Transverse colon (tissue), 4 donors: ENCODE measurements around the gene WRNIP1.

Experiments
- CTCF ChIP-seq, 5 experiments: fragments of 200-600 bp in 3 of 5; fragments of 450-650 bp in 2 of 5; sonication (generic) in 3 of 5; IDR thresholded peaks; 1 replicate in 2 of 5; 2 replicates in 3 of 5; pipeline ENCODE4 v1.5.1; 2016 to 2017; ENCODE audit warnings: antibody characterized with exemption in 5 of 5, inconsistent platforms in 3 of 5, mild to moderate bottlenecking in 2 of 5, moderate library complexity in 1 of 5
- POLR2A ChIP-seq: fragments of 450-650 bp; IDR thresholded peaks from one replicate; pipeline ENCODE4 v1.6.1; 2016; ENCODE audit warnings: antibody characterized with exemption, mild to moderate bottlenecking, moderate library complexity
- POLR2AphosphoS5 ChIP-seq, 3 donors: sonication (generic); formaldehyde crosslinking; IDR thresholded peaks; one replicate each; pipeline ENCODE4 v1.6.1; 2016; ENCODE audit warnings: antibody characterized with exemption in 3 of 3

GRCh38 chr6:2781685-2782355 lies 16.6 kb downstream of the WRNIP1 start:
- TF ChIP-seq CTCF (IDR thresholded peaks at IDR 0.05) (no peak), POLR2AphosphoS5 (IDR thresholded peaks at IDR 0.05) (no peak), POLR2A (no peak)
